ENCODE measurements around the gene POM121L2. TPM values are rescaled to one million over a fixed set of nuclear protein-coding genes. Genes with fewer than 3 reads are reported as not detected.

Gene POM121L2
- total and polyA plus RNA-seq, 9 of the 15 experiments (the other 6 are each of a cell fraction or from before 2014, with no cell fraction given): 0.23 to 0.45 TPM; not detected in 7

GRCh38 chr6:27295301-27296079 lies 16.6 kb downstream of the POM121L2 start (continued):
- peak; percentile 96 for TF ChIP-seq GTF3C2 (IDR thresholded peaks at IDR 0.05; ENCODE audit: borderline replicate concordance, extremely low read depth, insufficient read length)
- TF ChIP-seq TOE1 (IDR thresholded peaks at IDR 0.05; ENCODE audit: borderline replicate concordance): peak; percentile 37; the same call in 1 of the 2 replicates
- TF ChIP-seq TOE1 (CRISPR knock-in tag; IDR thresholded peaks at IDR 0.05; ENCODE audit: borderline replicate concordance, low read depth): no peak
- TF ChIP-seq FOXJ2 (tag; IDR thresholded peaks at IDR 0.05): peak; percentile 72; the same call in 1 of the 2 replicates
- 0 out of 2 replicates have a peak, but pooled peaks have one; percentile 19 for TF ChIP-seq ZBTB43 (CRISPR knock-in tag; IDR thresholded peaks at IDR 0.05)
- TF ChIP-seq DMBX1 (CRISPR knock-in tag; IDR thresholded peaks at IDR 0.05; ENCODE audit: borderline replicate concordance): peak; percentile 63; the same call in 1 of the 2 replicates
- peak; percentile 59; the same call in 1 of the 2 replicates for TF ChIP-seq HLTF (IDR thresholded peaks at IDR 0.05)
- TF ChIP-seq RAD21 (CRISPR knock-in tag; conservative IDR thresholded peaks at IDR 0.05 in 1 of 2, IDR thresholded peaks at IDR 0.05 in 1 of 2): peak in 1 of 2 experiments; percentile 22; a peak in 2 of 4 replicates
- TF ChIP-seq ZFX (CRISPR knock-in tag; IDR thresholded peaks at IDR 0.05): peak; percentile 36; the same call in 1 of the 2 replicates
- peak; percentile 98 for TF ChIP-seq L3MBTL2 (IDR thresholded peaks at IDR 0.05)
- TF ChIP-seq ZNF592 (IDR thresholded peaks at IDR 0.05): peak; percentile 84
- TF ChIP-seq ARHGAP35 (IDR thresholded peaks at IDR 0.05; ENCODE audit: partially characterized antibody): peak; percentile 33
- no peak for TF ChIP-seq CBFA2T2 (conservative IDR thresholded peaks at IDR 0.05)
